AG08396 (cell line): ENCODE results near the gene DYNC1H1.
"Not testable (repeated sequence)": the region's sequence is repeated elsewhere in the genome, so short reads cannot be mapped to it uniquely, and the experiment has no call there.

Experiments
- DNase-seq: peaks from one replicate; pipeline ENCODE4 v3.0.0; 2012; ENCODE audit warnings: low spot score, mixed read lengths

Gene DYNC1H1

DNA sequence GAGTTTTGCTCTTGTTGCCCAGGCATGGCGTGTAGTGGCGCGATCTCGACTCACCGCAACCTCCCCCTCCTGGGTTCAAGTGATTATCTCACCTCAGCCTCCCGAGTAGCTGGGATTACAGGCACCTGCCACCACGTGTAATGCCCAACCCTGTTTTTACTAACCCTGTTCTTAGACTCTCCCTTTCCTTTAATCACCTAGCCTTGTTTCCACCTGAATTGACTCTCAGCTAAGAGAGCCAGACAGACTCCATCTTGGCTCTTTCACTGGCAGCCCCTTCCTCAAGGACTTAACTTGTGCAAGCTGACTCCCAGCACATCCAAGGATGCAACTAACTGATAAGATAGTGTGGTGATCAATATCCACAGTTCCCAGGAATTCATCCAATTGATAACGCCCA lies 100.2 kb downstream of the DYNC1H1 start:
- not testable (repeated sequence) for DNase-seq

- no peak for DNase-seq
These were observed 101.7 kb downstream of the DYNC1H1 start for GRCh38 chr14:102066041-102066451.

- peak; percentile 46 for DNase-seq
These were observed 107.1 kb downstream of the DYNC1H1 start for GRCh38 chr14:102071283-102071998.

GRCh38 chr14:102074415-102074964 lies 110.1 kb downstream of the DYNC1H1 start:
- no peak for DNase-seq

DNA sequence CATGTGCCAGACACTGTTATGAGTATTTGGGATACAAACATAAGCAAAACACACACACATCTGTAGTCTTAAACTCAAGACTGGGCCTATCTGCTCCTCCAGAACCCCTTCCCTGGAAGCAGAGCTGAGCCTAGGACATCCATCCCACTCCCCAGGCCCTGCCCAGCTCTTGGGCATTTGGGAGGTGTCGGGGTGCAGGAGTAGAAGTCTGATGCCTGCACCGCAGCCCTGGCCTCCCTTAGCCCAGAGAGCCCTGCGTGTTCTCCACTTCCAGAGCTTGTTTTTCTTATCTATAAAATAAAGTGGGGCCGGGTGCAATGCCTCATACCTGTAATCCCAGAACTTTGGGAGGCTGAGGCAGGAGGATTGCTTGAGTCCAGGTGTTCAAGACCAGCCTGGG lies 110.8 kb downstream of the DYNC1H1 start:
- no peak for DNase-seq

DNA sequence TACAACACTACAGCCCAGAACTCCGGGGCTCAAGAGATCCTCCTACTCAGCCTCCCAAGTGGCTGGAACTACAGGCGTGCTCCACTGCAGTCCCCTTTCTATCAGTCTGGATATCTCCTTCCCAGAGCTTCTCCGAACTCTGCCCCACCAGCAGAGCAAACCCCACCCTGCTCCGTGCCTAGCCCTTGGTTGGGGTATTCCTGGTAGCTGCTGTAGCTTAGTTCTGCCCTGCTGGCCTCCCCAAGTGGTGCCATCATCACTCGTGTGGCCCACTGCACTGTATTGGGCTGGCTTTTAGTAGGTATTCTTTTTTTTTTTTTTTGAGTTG lies 113.0 kb downstream of the DYNC1H1 start:
- no peak for DNase-seq

- not testable (repeated sequence) for DNase-seq
These were observed 114.0 kb downstream of the DYNC1H1 start for GRCh38 chr14:102078361-102078791.

DNA sequence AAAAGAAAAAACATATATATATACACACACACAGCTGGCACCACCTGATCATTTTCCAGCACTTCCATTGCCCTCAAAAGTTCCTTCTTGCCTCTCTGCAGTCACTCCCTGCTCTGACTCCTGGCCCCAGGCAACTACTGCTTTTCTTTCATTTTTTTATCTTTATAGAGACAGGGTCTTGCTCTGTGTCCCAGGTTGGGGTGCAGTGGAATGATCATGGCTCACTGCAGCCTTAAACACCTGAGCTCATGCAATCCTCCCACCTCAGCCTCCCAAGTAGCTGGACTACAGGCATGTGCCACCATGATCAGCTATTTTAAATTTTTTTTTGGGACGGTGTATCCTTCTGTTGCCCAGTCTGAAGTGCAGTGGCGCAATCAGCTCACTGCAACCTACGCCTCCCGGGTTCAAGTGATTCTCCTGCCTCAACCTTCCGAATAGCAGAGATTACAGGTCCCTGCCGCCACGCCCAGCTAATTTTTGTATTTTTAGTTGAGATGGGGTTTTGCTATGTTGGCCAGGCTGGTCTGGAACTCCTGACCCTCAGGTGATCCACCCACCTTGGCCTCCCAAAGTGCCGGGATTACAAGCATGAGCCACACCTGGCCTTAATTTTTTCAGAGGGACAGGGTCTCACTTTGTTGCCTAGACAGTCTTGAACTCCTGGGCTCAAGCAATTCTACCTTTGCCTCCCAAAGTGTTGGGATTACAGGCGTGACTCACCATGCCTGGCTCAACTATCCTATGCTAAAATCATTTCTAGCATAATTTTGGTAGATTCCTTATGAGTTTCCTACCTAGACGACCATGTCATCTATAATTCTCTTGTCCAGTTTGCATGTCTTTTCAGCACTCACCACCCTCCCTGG lies 114.7 kb downstream of the DYNC1H1 start:
- DNase-seq: no peak

- no peak for DNase-seq
These were observed 115.3 kb downstream of the DYNC1H1 start for GRCh38 chr14:102079700-102079979.

DNA sequence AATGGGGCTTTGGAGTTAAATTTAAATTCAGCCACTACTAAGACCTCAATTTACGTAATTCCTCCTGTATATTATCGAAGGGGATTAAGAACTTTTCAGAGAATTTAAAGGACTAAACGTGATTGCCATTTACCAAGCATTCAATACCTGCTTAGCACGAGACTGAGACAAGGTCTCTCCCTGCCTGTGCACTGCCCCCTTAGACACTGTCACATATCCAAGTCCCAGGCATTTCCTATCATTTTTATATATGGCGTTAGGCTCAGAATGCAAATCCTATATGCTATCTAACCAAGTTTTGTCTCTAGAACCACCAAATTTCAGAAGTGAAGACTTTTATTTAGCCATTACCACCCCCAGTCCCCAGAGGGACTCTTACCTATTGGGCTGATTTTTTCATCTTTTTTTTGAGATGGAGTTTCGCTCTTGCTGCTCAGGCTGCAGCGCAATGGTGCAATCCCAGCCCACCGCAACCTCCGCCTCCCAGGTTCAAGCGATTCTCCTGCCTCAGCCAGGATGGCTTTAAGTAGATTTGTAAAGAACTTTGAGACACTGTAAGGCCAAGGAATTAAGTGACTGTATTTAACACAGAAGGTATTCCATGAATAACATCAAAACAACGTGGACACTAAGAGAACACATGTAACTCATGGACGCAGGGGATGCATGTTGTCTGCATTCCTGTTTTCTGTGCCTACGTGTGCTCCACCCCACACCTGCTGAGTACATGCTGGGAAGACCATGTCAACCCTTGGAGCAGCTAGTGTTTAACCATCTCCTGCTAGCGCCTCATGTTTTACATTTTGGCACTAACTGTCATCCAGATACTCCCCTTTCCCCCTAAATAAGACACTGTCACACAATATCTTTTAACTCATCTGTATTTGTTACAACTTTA lies 116.1 kb downstream of the DYNC1H1 start:
- DNase-seq: no peak

- no peak for DNase-seq
These were observed 117.1 kb downstream of the DYNC1H1 start for GRCh38 chr14:102081231-102082080.

GRCh38 chr14:102084522-102084921 lies 120.1 kb downstream of the DYNC1H1 start:
- not testable (repeated sequence) for DNase-seq

GRCh38 chr14:102084931-102085330 lies 120.6 kb downstream of the DYNC1H1 start:
- DNase-seq: no peak

DNA sequence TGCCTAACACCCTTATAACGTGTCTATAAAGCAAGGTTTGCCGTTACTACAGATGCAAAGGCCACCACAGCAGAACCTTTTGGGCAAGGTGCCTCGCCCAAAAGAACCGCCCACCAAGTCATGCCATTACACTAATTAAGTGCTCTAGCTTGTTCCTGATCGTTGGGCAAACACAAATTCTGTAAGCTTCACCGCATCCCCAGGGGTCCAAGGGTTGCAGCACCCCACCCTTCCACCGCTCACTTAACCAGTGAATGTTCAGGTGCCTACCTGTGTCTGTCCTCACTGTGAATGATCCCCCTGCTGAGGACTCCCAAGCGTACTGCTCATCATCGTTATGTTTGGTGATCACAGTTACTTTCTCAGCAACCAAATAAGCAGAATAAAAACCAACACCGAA lies 121.1 kb downstream of the DYNC1H1 start:
- no peak for DNase-seq

- peak; percentile 76 for DNase-seq
These were observed 121.8 kb downstream of the DYNC1H1 start for GRCh38 chr14:102085948-102086708.

DNA sequence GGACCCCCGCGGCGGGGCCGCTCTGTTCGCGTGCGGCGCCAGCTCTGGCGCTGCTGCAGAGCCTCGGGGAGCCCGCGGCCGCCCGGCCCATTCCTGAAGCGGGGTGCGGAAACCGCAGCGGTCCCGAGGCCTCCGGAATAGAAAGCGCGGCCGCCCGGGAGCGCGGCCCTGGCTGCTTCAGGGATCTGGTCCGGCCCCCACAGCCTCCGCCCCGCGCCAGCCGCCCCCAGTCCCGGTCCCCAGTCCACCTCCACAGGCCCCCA lies 122.3 kb downstream of the DYNC1H1 start:
- no peak for DNase-seq

DNA sequence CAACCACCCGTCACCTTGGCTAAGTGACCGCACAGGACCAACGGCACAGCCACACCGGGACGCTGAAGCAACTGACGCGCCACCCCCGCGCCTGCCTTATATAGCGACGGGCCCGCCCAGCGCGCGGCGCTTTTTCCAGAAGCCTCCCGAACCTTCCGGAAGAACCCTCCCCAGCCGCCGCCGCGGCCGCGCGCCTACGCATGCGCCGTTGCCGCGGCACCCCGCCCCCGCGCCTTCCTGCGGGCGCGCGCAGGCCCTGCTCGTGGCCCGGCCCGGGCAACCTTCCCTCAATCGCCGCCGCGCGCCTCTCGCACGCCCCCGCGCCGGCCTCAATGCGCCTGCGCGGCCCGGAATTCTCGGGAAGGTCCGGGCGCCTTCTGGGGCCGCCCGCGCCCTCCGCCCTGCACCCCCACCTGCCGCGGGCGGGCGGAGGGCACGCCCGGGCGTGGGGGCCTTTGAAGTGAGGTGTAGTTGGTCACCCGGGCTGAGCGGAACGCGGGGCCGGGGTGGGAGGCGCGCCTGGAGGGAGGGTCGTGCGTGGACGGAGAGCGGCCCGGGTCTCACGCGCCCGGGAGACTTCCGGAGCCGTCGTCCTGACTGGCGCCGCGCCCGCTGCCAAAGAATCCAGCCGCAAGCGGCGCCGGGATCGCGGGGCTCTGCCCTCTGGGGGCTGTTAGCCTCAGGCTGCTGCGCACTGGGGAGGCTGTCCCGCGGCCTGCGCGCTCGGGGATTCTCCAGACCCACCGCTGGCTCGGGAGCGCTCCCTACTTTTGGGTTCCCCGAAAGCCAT lies 122.8 kb downstream of the DYNC1H1 start, which contains the start of gene HSP90AA1:
Gene HSP90AA1 (minus strand): TSS at position 73 of the 790 bp plus-strand sequence. CDS start 666 bp downstream, outside the sequence.
- DNase-seq: peak; percentile 99

GRCh38 chr14:102087762-102088011 lies 123.3 kb downstream of the DYNC1H1 start:
- no peak for DNase-seq

DNA sequence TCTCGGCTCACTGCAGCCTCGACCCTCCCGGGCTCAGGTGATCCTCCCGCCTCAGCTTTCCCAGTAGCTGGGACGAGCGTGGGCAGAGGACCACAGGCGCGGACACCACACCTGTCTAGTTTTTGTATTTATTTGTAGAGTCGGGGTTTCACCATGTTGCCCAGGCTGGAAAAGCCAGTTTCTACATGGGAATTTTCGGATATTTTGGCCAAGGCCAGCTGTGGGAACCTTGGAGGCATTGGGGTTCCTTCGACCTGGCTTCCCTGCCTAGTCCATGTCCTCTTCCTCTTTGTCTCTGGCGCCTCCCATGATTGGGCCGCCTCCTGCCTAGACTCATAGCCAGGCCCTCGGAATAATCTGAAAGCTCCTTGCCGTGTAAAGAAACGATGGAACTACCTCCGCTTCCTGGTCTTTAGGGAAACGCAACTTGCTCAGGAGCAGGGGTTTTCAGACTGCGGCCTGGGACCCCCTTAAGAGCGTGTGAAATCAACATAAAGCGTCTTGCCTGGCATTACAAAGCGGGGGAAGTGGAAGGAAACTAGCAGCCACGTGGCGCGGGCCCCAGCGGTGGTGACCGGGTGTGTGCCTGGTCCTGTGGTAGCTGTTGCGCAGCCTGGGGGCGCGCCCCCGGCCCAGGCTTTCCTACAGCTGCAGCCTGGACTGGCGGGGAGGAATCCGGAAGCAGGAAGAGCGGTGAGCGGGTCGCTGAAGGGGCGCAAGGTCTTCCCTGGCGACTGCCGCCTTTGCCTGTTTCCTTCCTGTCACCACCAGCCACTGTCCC lies 123.8 kb downstream of the DYNC1H1 start:
- no peak for DNase-seq
